Mesenchymal stem cell (in vitro differentiated cells and primary cell): ENCODE results near the gene RBMS3.

Source experiments
- DNase-seq: peaks from one replicate; pipeline ENCODE4 v3.0.0-alpha.2; 2013
- H2AFZ ChIP-seq: one replicate; pipeline ENCODE4 v1.6.1; 2013; ENCODE audit warnings: low read depth, mild to moderate bottlenecking, control low read depth, inconsistent platforms, low read length, moderate library complexity
- H2AK5ac ChIP-seq: 2 replicates; pipeline ENCODE4 v1.6.1; 2013; ENCODE audit warnings: low read length, moderate library complexity, mild to moderate bottlenecking, inconsistent platforms; ENCODE audit not compliant: severe bottlenecking
- H2BK120ac ChIP-seq: one replicate; pipeline ENCODE4 v1.6.1; 2013; ENCODE audit warnings: low read depth, mild to moderate bottlenecking, inconsistent platforms, low read length, moderate library complexity
- H2BK12ac ChIP-seq, 2 experiments: one replicate each; pipeline ENCODE4 v1.6.1; 2013; ENCODE audit warnings: inconsistent platforms in 2 of 2, low read length in 2 of 2, mild to moderate bottlenecking in 2 of 2, moderate library complexity in 2 of 2, control low read depth in 1 of 2
- H2BK15ac ChIP-seq: one replicate; pipeline ENCODE4 v1.6.1; 2013; ENCODE audit warnings: mild to moderate bottlenecking, low read depth, inconsistent platforms; ENCODE audit not compliant: poor library complexity, severe bottlenecking
- H2BK5ac ChIP-seq: 2 replicates; pipeline ENCODE4 v1.6.1; 2013; ENCODE audit warnings: low read depth, mild to moderate bottlenecking, low read length, control low read depth, inconsistent platforms; ENCODE audit not compliant: poor library complexity, severe bottlenecking
- H3K14ac ChIP-seq, 2 experiments: one replicate each; pipeline ENCODE4 v1.6.1; 2013; ENCODE audit warnings: inconsistent platforms in 2 of 2, low read length in 2 of 2, control low read depth in 1 of 2, mild to moderate bottlenecking in 1 of 2, moderate library complexity in 1 of 2
- H3K18ac ChIP-seq, 2 experiments: one replicate each; pipeline ENCODE4 v1.6.1; 2013; ENCODE audit warnings: inconsistent platforms in 2 of 2, low read length in 2 of 2, control low read depth in 1 of 2, low read depth in 1 of 2, mild to moderate bottlenecking in 1 of 2
- H3K23ac ChIP-seq, 2 experiments: one replicate each; pipeline ENCODE4 v1.6.1; 2013; ENCODE audit warnings: inconsistent platforms in 2 of 2, low read length in 2 of 2, mild to moderate bottlenecking in 2 of 2, moderate library complexity in 2 of 2, control low read depth in 1 of 2
- H3K27ac ChIP-seq: 2 replicates; pipeline ENCODE4 v1.5.1; 2013; ENCODE audit warnings: mild to moderate bottlenecking, moderate library complexity, low read length, control low read depth, inconsistent platforms; ENCODE audit not compliant: poor library complexity, severe bottlenecking
- H3K27me3 ChIP-seq, 2 experiments: 2 replicates each; pipeline versions ENCODE4 v1.6.1 to v1.7.0; 2013; ENCODE audit warnings: low read length in 2 of 2, mild to moderate bottlenecking in 2 of 2, moderate library complexity in 2 of 2, control low read depth in 1 of 2, inconsistent platforms in 1 of 2; ENCODE audit not compliant: control insufficient read depth in 1 of 2, insufficient read depth in 1 of 2
- H3K36me3 ChIP-seq, 2 experiments: 2 replicates each; pipeline versions ENCODE4 v1.6.1 to v1.7.0; 2013; ENCODE audit warnings: low read length in 2 of 2, control low read depth in 1 of 2, inconsistent platforms in 1 of 2, low read depth in 1 of 2, mild to moderate bottlenecking in 1 of 2; ENCODE audit not compliant: insufficient read depth in 2 of 2, control insufficient read depth in 1 of 2
- H3K4ac ChIP-seq, 2 experiments: one replicate each; pipeline ENCODE4 v1.6.1; 2013; ENCODE audit warnings: inconsistent platforms in 2 of 2, low read length in 2 of 2, mild to moderate bottlenecking in 2 of 2, moderate library complexity in 2 of 2, control low read depth in 1 of 2, low read depth in 1 of 2
- H3K4me1 ChIP-seq: 2 replicates; pipeline ENCODE4 v1.6.1; 2013; ENCODE audit warnings: low read depth, low read length, control low read depth; ENCODE audit not compliant: control insufficient read depth, insufficient read depth
- H3K4me2 ChIP-seq: 2 replicates; pipeline ENCODE4 v1.6.1; 2013; ENCODE audit warnings: low read length, mild to moderate bottlenecking, inconsistent platforms; ENCODE audit not compliant: poor library complexity, severe bottlenecking
- H3K4me3 ChIP-seq, 2 experiments: 2 replicates each; pipeline versions ENCODE4 v1.5.1 to v1.7.0; 2013; ENCODE audit warnings: low read length in 2 of 2, mild to moderate bottlenecking in 2 of 2, control low read depth in 1 of 2, low read depth in 1 of 2; ENCODE audit not compliant: insufficient read depth in 1 of 2
- H3K79me1 ChIP-seq: replicated peaks from 2 replicates; pipeline ENCODE4 v1.6.1; 2013; ENCODE audit warnings: mild to moderate bottlenecking, control low read depth, low read length, inconsistent platforms; ENCODE audit not compliant: poor library complexity, severe bottlenecking
- H3K9ac ChIP-seq: 2 replicates; pipeline ENCODE4 v1.7.0; 2013; ENCODE audit warnings: mild to moderate bottlenecking, low read length, moderate library complexity
- H3K9me3 ChIP-seq: 2 replicates; pipeline ENCODE4 v1.7.0; 2013; ENCODE audit warnings: mild to moderate bottlenecking, low read length; ENCODE audit not compliant: control insufficient read depth
- H4K8ac ChIP-seq: one replicate; pipeline ENCODE4 v1.6.1; 2013; ENCODE audit warnings: inconsistent platforms, mild to moderate bottlenecking, low read length, moderate library complexity
- H4K91ac ChIP-seq: one replicate; pipeline ENCODE4 v1.6.1; 2013; ENCODE audit warnings: mild to moderate bottlenecking, low read length, inconsistent platforms
- WGBS: methylation state at CpG from one replicate; pipeline ENCODE4 v1.1.7; 2013; ENCODE audit warnings: mixed read lengths; 5-methylcytosine and 5-hydroxymethylcytosine counted together

The RBMS3 gene

DNA sequence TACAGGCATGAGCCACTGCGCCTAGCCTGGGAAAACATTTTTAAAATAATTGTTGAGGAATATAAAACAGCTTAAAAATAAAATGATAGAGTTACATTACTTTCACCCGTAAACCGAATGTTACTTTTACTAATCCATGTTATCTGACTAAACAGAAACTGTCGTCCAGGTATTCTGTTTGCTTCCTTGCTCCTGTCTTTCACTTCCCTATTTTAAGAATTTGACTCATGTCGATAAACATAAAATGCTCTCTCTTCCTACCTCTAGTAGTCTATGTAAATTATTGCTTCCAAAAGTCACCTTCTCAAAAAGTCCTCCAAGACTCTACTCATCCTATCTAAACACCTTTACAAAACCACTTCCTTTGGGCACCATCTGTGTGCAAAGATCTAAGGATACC lies 216.4 kb downstream of the RBMS3 start:
- no peak for DNase-seq
- 98% methylated on average over 4 of the region's 5 CpGs for WGBS
- Histone ChIP-seq H2BK15ac (no peak overlapping the region), H3K18ac (no peak overlapping the region), H3K4me1 (no peaks in the 10 kb centered on the region), H3K27ac (no peak overlapping the region), H3K9ac (no peak overlapping the region), H3K36me3 (peaks cover 0 to 3% of the 10 kb centered on the region in 2 experiments), H2AFZ (no peak overlapping the region), H3K27me3 (no peaks in the 10 kb centered on the region), H3K4ac (no peak overlapping the region), H3K79me1 (peaks cover 6% of the 10 kb centered on the region), H3K9me3 (no peaks in the 10 kb centered on the region), H4K91ac (no peak overlapping the region), H2BK12ac (no peak overlapping the region), H2BK120ac (no peak overlapping the region), H4K8ac (no peak overlapping the region), H2BK5ac (no peak overlapping the region), H3K23ac (no peak overlapping the region), H2AK5ac (no peak overlapping the region), H3K14ac (no peak overlapping the region), H3K4me3 (no peak overlapping the region), H3K4me2 (no peak overlapping the region)

DNA sequence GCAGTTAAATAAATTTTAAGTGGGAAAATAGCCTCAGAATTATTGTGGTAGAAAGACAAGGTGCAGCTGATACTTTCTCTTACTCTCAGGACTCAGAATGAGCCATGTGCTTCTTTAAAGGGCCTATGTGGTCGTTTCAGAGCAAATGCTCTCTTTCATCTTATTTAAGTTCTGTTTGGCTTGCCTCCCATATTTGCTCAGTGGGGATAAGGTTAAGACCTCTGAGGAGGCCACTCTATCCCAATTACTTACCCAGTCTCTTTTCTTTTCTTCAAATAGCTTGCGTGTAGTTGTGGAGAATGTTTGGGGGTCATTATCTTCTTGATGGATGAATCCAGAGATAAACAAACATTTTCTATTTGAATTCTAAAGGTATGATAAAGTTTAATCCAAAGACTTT lies 221.9 kb downstream of the RBMS3 start:
- Histone ChIP-seq H3K27me3 (no peaks in the 10 kb centered on the region), H3K4me3 (no peak overlapping the region), H3K14ac (no peak overlapping the region), H3K23ac (no peak overlapping the region), H3K36me3 (peaks cover 0 to 3% of the 10 kb centered on the region in 2 experiments), H2BK15ac (no peak overlapping the region), H2BK120ac (no peak overlapping the region), H4K91ac (no peak overlapping the region), H2AFZ (no peak overlapping the region), H3K4me1 (no peaks in the 10 kb centered on the region), H4K8ac (no peak overlapping the region), H2AK5ac (no peak overlapping the region), H3K27ac (no peak overlapping the region), H2BK5ac (no peak overlapping the region), H2BK12ac (no peak overlapping the region), H3K18ac (no peak overlapping the region), H3K79me1 (peaks cover 14% of the 10 kb centered on the region), H3K9ac (no peak overlapping the region), H3K4me2 (no peak overlapping the region), H3K4ac (no peak overlapping the region), H3K9me3 (no peaks in the 10 kb centered on the region)
- no CpG with 5 or more reads among the region's 2 CpGs for WGBS
- DNase-seq, result no peak

DNA sequence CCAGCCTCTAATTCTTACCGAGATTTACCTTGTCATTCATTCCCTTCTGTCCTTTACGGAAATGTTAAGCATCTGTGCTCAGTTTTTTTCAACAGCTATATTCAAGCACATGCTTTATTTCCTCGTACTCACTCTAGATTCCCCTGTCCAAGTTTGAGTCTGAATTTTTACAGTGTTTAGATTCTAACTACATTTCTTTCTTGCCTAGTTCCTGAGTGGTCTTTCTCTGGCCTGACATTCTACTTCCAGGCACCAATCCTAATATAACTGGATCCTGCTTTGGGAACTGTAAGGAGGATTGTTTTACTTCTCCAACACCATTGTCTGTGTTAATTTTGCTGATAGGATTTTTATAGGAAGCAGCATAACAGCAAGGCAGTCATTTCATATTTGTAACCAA lies 222.4 kb downstream of the RBMS3 start:
- peaks cover 0 to 3% of the 10 kb centered on the region in 2 experiments for H3K36me3 ChIP-seq
- H3K23ac ChIP-seq, result no peak overlapping the region
- no peak overlapping the region for H3K9ac ChIP-seq
- H4K91ac ChIP-seq, result no peak overlapping the region
- no peak overlapping the region for H2AFZ ChIP-seq
- no peak for DNase-seq
- H2BK12ac ChIP-seq, result no peak overlapping the region
- H3K27me3 ChIP-seq, result no peaks in the 10 kb centered on the region
- no peak overlapping the region for H2BK15ac ChIP-seq
- no peak overlapping the region for H3K4me2 ChIP-seq
- H2BK120ac ChIP-seq, result no peak overlapping the region
- no peak overlapping the region for H3K27ac ChIP-seq
- H3K18ac ChIP-seq, result no peak overlapping the region
- no peak overlapping the region for H2AK5ac ChIP-seq
- peaks cover 14% of the 10 kb centered on the region for H3K79me1 ChIP-seq
- H3K9me3 ChIP-seq, result no peaks in the 10 kb centered on the region
- H3K4me3 ChIP-seq, result no peak overlapping the region
- 89% methylated on average over 3 of the region's 3 CpGs for WGBS
- no peak overlapping the region for H3K4ac ChIP-seq
- no peak overlapping the region for H3K14ac ChIP-seq
- H2BK5ac ChIP-seq, result no peak overlapping the region
- no peak overlapping the region for H4K8ac ChIP-seq
- H3K4me1 ChIP-seq, result no peaks in the 10 kb centered on the region

DNA sequence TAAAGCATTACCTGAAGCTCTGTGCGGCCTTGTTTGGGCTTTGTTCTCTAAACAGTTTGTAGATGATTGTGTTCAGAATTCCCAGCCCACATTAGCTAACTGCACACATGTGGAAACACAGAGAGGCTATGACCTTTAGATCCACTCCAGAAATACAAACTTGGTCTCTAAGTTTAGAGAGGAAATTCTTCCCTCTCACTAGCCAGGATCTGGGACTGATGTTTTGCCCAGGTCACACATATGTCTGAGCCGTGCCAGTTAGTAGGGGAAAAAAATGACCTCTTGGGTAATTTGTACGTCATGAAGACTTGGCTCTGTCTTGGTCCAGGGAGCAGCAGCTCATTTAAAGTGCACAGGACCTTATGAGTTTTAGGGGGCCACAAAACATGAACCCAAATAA lies 223.1 kb downstream of the RBMS3 start:
- Histone ChIP-seq H3K79me1 (peaks cover 14% of the 10 kb centered on the region), H2BK15ac (no peak overlapping the region), H3K4me3 (no peak overlapping the region), H2AFZ (no peak overlapping the region), H4K8ac (no peak overlapping the region), H4K91ac (no peak overlapping the region), H3K14ac (no peak overlapping the region), H3K36me3 (peaks cover 0 to 3% of the 10 kb centered on the region in 2 experiments), H3K27ac (no peak overlapping the region), H2BK5ac (no peak overlapping the region), H3K4me1 (no peaks in the 10 kb centered on the region), H3K23ac (no peak overlapping the region), H3K9ac (peak overlapping the region; percentile 10), H2BK12ac (no peak overlapping the region), H3K4me2 (no peak overlapping the region), H3K4ac (no peak overlapping the region), H2AK5ac (no peak overlapping the region), H2BK120ac (no peak overlapping the region), H3K27me3 (no peaks in the 10 kb centered on the region), H3K18ac (no peak overlapping the region), H3K9me3 (no peaks in the 10 kb centered on the region)
- 67% methylated on average over 3 of the region's 3 CpGs for WGBS
- DNase-seq, result peak; percentile 67
